GM19468 (cell line): ENCODE measurements around the gene PLCZ1.

Experiments used
- ATAC-seq: cut with Tn5 transposase; IDR thresholded peaks from one replicate; pipeline ENCODE4 v1.9.1; 2021; ENCODE audit warnings: mild to moderate bottlenecking, moderate library complexity, moderate number of reproducible peaks; ENCODE audit not compliant: unreplicated experiment; ENCODE audit errors: extremely low read depth

Gene PLCZ1

GRCh38 chr12:18640321-18640955 is 97.4 kb downstream of the PLCZ1 start:
- ATAC-seq = no peak

GRCh38 chr12:18634382-18634781 is 103.4 kb downstream of the PLCZ1 start:
- no peak for ATAC-seq
